Fibroblast of gingiva (primary cell): ENCODE measurements around the gene ABCC4.

Experiments
- DNase-seq: peaks from one replicate; pipeline ENCODE4 v3.0.0-alpha.2; 2011; ENCODE audit warnings: low read depth

Gene ABCC4

DNA sequence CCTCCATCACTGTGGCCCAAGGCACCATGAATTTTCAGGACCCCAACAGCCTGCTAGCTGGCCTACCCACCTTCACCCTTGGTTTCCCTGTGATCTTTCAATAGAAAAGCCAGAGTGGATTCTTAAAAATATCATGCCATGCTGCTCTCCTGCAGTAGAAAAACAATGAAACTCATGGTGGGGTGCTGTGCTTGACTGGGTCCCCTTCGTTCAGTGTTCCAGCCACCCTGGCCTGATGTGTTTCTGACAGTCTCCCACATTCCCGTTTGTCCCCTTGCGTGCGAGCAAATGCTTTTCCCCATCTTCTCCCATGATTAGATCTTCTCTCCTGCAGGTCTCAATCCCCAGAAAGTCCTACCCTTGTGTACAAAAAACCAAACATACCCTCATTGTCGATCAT is 43.2 kb downstream of the ABCC4 start:
- no peak for DNase-seq

DNA sequence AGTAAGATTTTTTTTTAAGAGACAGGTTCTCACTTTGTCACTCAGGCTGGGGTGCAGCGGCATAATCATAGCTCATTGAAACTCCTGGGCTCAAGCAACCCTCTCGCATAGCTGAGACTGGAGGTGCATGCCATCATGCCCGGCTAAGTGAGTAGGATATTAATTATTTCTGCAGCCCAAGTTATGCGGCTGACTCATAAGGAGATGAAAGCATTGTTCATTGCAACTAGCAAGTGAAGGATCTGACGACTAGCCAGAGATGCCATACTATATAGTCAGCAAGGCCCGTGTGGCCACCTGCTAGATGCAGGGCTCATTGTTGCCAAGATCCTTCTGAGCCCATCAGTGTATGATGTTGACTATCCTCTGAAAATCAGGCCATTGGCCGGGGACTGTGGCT is 45.2 kb downstream of the ABCC4 start:
- peak; percentile 53 for DNase-seq

DNA sequence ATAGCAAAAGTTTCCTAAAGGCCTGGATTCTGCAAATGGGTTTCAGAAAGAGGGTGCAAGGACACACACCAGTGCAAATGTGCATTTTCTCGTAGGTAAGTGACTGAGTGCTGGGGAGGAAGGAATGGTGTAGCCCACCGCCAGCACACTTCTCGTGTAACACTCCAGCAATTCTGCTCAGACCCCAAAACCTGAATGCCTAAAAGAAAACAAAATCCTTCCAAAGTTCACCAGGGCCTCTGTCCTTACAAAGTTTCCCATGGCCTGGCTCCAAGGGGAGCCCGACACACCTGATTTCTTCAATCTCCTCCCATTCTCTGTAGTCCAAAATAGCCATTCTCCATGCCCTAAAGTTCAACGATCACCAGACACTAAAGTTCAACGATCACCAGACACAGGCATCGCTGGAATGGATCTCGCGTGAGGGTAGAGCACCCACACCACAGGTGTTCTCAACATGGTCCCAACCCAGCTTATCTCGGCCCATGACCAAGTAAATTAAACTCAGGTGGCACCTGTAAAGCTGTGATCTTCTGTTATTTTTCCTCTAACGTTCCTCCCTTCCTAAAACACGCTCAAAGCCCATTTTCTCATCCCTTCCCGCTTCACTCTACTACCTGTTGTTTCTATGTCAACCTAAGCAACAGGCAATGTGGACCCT is 46.0 kb downstream of the ABCC4 start:
- DNase-seq, result no peak

DNA sequence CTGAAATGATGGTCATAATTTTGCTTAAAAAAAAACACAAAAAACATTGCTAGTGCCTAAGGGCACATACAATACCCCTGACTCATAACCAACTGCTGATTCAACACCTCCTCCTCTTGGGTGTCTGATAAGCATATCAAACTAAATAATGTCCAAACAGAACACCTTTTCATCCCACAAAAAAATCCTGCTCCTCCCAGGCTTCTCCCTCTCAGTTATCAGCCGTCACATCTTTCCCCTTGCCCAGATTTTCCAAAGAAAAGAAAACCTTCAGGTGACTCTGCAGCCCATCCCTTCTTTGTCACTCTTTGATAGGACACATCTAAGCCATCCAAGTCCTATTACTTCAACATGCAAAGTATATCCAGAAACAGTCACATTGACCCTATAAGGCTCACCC is 46.9 kb downstream of the ABCC4 start:
- no peak for DNase-seq

DNA sequence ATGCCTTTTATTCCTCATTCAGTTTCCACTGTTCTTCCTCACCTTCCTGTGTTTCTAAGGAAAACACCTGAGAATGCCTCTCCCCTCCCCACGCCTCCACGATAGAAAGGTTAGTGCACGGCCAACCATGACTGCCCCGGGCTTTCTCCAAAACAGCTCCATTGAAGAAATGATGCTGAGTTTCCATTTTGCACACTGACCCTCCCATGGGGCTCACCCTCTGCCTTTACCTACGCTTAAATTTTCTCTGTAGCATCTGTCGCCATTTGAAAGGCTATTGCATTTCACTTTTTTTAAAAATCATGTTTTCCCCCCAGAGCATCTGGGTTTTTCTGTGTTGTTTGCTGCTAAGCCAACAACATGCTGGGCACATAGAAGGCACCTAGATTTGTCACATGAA is 48.2 kb downstream of the ABCC4 start:
- no peak for DNase-seq

DNA sequence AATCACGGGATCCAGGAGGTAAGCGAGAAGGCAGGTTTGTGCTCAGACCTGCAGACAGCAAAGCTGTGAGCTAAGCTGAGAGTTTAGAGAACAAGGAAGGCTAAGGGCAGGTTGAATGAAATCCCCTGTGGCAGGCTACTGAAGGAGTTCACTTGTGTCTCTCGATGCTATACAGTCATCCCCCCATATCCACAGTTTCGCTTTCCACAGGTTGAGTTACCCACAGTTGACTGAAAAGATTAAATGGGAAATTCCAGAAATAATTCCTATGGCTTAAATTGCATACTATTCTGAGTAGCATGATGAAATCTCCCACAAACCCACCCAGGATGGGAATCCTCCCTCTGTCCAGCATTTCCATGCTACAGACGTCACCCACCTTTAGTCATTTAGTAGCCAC is 49.6 kb downstream of the ABCC4 start:
- no peak for DNase-seq

DNA sequence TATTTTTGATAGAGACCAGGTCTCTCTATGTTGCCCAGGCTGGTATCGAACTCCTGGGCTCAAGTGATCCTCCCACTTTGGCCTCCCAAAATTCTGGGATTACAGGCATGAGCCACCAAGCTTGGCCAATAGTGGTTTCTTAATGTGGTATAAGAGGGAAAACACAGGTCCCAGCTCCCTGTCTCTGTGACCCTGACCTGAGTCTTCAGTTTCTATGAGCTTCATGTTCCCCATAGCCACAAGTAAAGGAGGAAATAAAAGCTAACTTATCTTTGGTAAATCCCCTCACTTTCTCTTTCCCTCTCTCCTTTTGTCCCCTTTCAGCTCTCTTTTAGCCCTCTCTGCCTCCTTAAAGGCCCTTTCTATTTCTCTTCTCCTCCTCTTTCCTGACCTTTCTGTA is 50.3 kb downstream of the ABCC4 start:
- DNase-seq, result no peak

DNA sequence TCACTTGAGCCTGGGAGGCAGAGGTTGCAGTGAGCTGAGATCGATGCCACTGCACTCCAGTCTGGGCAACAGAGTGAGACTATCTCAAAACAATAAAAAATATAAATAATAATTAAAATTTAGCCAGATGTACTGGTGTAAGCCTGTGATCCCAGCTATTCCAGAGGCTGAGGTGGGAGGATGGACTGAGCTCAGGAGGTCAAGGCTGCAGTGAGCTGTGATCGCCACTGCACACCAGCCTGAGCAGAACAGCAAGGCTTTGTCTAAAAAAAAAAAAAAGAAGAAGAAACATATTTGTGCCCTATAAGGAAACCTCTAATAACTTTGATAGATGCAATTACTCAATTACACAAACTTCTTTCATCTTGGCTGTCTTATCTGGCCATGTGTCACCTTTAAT is 52.3 kb downstream of the ABCC4 start:
- DNase-seq, result no peak

DNA sequence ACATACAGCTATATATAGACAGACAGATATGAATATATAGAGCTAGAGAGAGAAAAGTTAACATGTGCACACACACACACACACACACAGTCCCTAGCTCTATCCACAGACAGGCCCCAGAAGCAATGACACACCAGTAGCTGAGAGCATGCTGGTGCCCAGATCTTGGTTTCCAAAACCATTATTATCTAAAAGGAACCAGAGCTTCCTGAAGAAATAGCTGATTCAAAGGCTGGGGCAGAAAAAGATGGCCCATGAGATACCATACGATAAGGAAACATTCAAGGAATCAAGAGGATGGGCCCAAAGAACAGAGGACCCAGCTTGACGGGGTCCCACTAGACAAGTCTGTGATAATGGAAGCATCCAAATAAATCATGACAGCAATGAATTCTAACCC is 53.4 kb downstream of the ABCC4 start:
- no peak for DNase-seq

DNA sequence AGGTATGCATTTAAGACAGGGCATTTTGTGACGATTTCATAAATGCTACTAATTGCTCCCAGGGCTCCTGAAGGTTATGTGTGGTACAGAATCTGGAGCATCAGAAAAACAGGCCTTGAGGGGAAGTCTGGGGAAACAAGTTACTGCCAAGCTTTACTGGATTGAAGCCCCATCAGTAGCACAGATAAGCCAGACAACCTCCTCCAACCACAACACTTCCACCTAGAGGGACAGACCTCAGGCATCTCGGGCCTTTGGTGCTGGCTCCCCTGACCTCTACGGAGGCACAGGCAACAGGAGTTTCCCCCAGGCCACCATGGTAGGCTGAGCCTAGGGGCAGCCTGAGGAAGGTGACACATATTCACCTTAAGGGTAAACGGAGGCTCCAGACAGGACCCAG is 54.1 kb downstream of the ABCC4 start:
- no peak for DNase-seq

DNA sequence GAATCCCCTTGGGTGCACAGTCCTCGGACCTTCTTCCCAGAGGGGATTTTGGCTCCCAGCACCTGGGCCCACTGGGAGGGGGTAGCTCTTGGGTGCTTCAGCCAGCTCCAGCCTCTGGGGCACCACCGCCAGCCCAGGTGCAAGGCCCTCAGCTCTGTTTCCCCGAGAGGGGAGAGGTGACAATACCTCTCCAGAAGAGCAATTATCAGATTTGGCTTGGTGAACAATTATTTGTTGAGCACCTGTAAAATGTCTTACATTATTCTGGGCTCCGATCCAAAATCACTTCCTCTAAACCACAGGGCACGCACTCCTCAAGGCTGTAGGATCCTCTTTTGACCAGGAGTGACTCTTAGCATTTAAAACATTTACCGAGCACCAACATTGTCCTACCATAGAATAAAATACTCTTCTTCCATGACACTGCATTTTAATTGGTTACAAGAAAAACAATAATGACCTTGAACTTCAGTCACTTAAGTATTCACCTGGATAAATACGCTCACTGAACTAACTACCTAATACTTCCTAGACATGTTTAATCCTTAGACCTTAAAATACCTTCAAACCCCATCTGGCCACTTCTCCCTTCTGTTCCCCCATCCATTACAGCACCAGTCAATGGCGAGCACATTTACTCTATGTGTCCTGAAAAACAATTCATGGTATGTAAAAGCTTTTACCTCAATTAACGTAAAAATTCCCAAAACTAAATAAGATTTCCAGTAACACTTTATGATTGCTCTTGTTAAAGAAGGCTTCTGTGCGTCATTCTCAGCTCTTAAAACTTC is 54.8 kb downstream of the ABCC4 start:
- DNase-seq, result no peak

DNA sequence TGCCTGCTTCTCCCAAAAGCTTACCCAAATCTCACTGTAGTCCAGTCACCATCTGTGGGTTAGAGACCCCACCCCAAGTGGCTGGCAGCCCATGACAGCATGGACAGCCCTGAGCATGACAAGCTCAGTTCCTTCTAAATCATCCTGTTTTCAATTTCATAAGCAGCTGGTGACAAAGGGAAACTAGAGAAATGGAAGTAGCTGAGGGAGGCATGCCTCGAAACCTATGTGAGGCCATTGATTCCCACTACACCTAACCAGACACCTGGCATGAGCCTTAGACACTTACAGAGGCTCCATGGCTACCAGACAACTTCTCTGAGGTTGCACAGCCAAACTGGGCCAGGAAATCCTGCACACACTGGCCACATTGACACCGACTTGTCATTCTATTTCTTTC is 56.2 kb downstream of the ABCC4 start:
- DNase-seq, result no peak

DNA sequence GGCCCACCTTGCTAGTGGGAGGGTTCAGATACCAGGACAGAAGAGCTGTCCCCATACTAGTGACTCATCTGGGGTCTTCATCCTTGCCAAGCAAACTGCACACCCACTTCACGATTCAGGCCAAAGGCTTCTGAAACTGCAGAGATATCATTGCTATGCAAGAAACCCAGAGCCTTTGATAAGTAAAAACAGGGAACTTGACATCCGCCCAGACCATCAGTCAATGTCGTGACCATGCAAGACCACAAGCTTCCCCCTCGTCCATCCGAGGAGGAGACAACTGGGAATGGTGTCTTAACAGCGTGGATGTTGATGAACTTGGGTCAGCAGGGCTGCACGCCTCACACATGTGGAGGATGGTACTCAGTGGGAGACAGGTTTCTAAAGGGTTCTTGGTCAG is 58.0 kb downstream of the ABCC4 start:
- no peak for DNase-seq

DNA sequence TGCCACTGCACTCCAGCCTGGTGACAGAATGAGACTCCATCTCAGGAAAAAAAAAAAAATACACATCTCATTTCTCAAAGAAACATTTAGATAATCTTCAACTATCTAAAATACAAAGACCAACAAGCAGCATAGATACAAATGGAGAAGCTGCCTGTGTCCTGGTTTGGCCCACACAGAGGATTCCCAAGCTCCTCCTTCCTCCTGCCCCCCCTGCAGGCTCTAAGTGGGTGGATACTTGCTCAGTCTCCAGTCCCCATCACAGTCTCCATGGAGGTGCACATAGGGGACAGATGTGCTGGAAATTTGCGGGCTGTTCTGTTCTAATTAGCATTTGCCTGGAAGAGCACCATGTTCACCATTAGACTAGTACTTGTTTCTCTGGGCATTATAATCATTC is 59.9 kb downstream of the ABCC4 start:
- DNase-seq, result no peak

DNA sequence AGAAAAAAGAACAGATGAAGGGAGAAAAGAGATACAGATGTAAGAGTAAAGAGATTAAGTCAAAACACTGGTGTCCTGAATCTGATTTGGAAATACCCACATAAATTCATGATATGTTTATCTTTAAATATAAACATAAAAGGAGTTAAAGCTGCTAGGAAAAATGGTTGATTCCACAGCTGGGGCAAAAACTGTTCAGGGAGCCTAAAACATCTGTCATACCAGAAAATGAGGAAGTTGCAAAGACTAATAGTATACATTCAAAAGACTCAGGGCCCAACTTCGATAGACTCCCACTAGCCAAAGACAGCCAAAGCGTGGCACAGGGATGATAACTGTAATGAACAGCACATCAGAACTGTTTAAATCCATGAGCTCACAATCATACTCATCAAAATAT is 62.0 kb downstream of the ABCC4 start:
- DNase-seq, result no peak

DNA sequence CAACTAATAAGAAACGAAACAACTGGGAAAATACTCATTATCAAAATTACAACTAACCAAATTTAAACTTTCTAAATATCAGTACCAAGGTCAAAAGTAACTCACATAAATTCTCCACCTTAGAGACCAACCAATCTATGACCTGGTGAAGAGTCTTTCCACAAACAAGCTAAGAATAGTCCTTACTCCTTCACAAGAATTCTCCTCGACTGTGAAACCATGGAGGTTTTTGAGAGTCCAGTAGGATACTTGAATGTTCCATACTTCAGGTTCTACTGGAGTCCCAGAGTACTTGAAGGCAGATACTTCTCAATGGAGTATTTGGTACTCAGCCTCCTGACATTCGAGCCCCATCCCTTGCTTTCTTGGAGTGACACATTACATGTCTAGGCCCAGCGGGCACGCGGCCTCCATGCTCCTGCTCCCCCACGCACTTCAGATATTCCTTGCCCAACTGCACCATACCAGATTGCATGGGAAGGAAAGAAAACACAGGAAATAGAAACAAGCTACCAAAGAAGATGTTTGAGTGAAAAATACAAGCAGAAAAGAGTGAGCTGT is 63.9 kb downstream of the ABCC4 start:
- no peak for DNase-seq

DNA sequence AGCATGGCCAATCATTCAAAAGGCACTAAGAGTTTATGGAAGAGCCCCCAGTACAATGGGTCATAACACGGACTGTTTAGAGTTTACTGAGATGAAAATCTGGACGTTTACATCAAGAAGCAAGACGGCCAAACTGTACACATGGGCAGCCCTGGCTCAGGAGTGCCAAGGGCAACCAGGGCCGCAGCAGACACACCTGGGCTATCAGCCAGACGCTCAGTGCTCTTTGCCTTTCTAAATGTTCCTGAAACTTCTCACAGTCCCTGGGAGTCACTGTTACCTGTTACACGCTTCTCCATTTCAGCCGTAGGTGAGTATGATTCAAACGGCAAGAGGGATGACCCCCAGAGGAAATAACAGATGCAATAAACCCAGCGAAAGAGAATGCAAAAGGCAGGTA is 64.5 kb downstream of the ABCC4 start:
- DNase-seq, result no peak

DNA sequence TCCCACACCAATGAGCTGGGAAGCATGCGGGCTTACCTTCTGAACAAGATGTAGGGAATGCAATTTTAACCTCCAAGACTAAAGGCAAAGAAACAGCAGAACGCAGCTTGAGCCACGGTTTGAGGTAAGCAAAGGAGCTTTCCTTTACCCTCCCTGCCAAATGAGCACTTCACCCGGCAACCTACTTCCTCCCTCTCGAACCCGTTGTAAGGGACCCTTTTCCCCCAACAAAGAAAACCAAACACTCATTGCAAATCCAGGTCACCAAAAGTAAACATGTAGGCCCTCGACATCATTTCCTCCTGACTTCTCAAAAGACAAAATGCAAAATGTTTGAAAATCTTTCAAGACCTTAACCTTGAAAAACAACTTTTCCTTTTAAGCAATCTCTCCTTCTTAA is 65.3 kb downstream of the ABCC4 start:
- no peak for DNase-seq

DNA sequence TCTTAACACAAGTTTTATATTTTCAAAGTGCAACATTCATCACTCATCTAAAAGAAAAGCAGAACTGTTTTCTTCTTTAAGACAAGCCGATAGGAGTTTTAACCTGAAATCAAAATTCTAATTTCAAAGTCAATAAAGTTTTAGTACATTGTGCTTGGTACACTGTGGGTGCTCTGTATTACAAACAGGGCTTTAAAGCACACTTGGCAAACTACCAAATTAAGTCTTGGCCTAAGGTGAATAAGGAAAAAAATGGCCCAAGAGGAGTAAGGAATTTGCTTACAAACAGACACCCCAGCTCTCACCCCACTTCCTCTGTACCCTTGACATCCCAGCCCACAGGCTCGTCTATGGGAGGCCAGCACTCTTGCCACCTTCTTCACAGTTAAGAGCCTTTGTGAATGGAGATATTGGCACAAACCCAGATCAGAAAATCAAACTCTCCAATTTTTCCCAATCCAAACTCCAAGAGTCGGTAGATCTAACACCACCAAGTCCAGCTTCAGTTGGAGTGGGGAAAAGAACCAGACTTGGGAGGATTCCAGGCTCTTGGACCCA is 66.0 kb downstream of the ABCC4 start:
- DNase-seq, result no peak

DNA sequence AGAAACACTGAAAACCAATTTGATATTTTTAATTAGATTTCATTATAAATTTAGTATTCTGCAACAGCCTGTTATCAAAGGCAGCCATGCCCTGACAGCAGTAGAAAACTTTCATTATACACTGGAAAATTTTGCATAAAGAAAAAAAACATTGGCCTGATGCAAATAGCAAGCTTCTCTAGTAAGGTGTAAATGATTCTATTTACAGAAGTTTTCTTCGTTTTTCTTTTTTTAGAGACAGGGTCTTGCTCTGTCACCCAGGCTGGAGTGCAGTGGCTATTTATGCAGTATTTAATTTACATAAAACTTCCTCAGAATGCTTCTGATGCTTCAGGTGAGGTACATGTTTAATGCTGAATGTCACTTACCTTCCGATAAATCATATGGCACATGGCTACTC is 67.0 kb downstream of the ABCC4 start:
- no peak for DNase-seq

DNA sequence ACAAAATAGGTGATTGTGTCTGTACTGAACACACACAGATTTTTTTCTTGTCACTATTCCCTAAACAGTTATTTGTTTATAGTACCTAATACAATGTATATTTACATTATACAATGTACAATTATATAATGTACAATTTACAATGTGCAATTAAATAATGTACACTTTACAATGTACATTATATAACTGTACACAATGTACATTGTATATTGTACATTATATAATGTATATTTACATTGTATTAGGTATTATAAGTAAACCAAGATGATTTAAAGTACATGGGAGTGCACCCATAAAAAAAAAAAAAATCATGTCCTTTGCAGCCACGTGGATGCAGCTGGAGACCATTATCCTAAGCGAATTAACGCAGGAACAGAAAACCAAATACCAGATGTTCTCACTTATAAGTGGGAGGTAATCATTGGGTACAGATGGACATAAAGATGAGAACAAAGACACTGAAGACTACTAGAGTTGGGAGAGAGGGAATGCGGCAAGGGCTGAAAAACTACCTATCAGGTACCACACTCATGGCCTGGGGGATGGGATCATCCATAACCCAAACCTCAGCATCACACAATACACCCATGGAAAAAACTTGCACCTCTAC is 68.1 kb downstream of the ABCC4 start:
- DNase-seq, result peak; percentile 12

DNA sequence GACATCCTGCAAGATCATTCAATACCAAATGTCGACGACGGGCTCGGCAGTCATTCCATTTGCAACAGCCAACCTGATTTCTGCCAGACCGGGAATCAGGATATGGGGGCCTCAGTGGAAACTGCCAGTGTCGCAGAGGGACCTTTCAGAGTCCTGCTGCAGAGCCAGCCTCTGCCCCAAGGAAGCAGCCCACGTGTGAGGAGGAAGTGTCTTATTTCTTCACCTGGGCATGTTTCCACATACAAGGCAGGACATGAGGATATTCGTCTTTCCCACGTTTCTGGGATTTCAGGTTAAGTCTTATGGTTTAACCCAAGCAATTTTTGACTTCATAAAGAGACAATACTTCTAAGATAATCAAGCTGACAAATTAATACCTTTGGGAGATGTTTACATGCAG is 69.9 kb downstream of the ABCC4 start:
- DNase-seq, result no peak

DNA sequence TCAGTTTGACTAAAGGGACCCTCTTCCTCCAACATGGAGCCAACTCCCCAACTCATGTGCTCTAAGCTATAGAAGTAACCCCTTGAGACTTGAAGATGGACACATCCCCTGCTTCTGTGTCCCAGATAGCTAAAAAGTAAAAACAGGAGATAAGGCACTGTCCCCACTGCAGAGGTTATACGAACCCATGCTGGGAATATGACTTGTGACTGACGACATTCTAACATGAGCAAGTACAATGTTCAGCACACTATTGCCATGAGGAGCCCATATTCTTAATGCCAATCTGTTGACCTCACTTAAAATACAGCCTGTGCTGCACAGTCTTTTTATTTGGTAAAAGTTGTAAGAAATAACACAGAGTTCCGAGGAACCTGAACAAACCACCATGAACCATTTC is 71.4 kb downstream of the ABCC4 start:
- no peak for DNase-seq
